SJSA1 (cell line): ENCODE results near the gene PEMT. TPM values are rescaled to one million over a fixed set of nuclear protein-coding genes. Genes with fewer than 3 reads are reported as not detected.
A peak's percentile ranks its signal among the peaks of the same experiment; 100 is the strongest.
"Not testable (repeated sequence)": the region's sequence is repeated elsewhere in the genome, so short reads cannot be mapped to it uniquely, and the experiment has no call there.

Experiments
- DNase-seq, 2 experiments: peaks; one replicate each; pipeline ENCODE4 v3.0.0-alpha.2; 2015 to 2020; ENCODE audit warnings: low spot score in 2 of 2, low read depth in 1 of 2
- H3K27ac ChIP-seq: fragments of 250-450 bp; sonication (Bioruptor Pico); 2 replicates; pipeline ENCODE4 v1.5.1; 2020; ENCODE audit warnings: mild to moderate bottlenecking, moderate library complexity
- H3K27me3 ChIP-seq: fragments of 250-450 bp; sonication (Bioruptor Pico); replicated peaks from 2 replicates; pipeline ENCODE4 v1.5.1; 2020; ENCODE audit warnings: mild to moderate bottlenecking, moderate library complexity
- H3K36me3 ChIP-seq: fragments of 250-450 bp; sonication (Bioruptor Pico); 2 replicates; pipeline ENCODE4 v1.5.1; 2020; ENCODE audit warnings: mild to moderate bottlenecking
- H3K4me1 ChIP-seq: fragments of 250-450 bp; sonication (Bioruptor Pico); replicated peaks from 2 replicates; pipeline ENCODE4 v1.6.1; 2021; ENCODE audit warnings: mild to moderate bottlenecking
- H3K4me3 ChIP-seq: fragments of 250-450 bp; sonication (Bioruptor Pico); 2 replicates; pipeline ENCODE4 v1.5.1; 2020; ENCODE audit warnings: mild to moderate bottlenecking
- H3K9me3 ChIP-seq: fragments of 250-450 bp; sonication (Bioruptor Pico); replicated peaks from 2 replicates; pipeline ENCODE4 v1.5.1; 2020; ENCODE audit warnings: mild to moderate bottlenecking
- total RNA-seq: library from RNA; depleted of rRNA; stranded (reverse); fragments of >200 nt; shearing (Covaris generic); gene quantifications from 2 replicates; pipeline ENCODE4 v1.2.3, GENCODE V29; 2014

PEMT gene
- total RNA-seq, 1 experiment from 2014 or later: 49.2 TPM

DNA sequence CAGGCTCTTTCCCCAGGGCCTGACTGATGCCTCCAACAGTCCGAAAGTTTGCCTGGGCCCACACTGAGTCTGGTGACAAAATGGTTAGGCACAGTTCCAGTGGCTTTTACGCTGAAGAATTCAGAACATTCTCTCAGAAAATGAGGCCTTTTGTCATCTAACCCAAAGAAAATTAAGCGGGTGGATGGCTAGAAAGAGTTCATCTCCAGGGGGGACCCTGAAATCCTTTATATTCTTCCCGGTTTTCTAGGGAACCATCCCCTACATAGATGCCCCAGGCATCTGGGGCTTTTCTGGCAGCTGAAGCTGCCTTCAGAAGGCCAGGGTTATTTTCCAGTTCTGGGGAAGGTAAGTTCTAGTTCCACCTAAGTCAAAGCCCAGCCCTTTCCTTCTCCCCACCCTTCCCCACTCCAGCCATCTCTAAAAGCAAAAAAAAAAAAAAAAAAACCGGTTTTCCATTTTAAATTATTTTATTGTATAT is 97.5 kb downstream of the PEMT start:
- Histone ChIP-seq H3K27ac (no peak overlapping the region), H3K4me3 (no peak overlapping the region), H3K27me3 (no peaks in the 10 kb centered on the region), H3K36me3 (peaks cover 46% of the 10 kb centered on the region), H3K4me1 (peaks cover 11% of the 10 kb centered on the region), H3K9me3 (peaks cover 4% of the 10 kb centered on the region)
- no peak for DNase-seq

DNA sequence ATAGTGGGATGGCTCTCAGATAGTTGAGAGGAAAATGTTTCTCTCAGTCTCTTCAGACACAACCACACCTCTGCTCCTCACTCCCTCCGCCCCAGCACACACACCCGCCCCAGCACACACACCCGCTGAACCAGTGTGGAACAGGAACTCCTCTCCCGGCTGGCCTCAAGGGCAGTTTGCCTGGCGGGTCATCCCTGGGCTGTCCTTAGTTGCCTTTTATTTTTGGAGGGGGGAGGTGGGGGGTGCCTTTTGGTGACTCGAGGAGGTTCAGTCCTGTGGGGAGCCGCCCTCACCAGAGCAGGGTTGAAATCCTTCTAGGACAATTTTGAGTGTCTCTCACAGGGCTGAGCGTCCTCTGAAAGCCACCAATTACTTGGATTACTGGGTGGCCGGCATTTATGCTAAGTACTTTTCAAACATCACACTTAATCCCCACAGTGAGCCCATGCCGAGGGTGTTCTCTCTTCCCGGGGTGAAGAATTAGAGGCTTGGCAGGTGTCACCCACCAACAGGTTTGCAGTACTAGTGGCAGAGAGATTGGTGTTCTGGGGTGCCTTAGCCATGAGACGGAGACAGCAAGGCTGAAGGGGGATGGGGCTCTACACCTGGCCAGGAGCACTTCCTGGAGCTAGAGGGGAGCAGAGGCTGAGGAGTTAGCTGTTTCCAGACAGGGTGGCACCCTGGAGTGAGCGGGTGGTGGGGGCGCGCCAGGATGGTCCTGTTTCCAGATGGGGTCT is 98.1 kb downstream of the PEMT start:
- no peaks in the 10 kb centered on the region for H3K27me3 ChIP-seq
- DNase-seq: no peak

DNA sequence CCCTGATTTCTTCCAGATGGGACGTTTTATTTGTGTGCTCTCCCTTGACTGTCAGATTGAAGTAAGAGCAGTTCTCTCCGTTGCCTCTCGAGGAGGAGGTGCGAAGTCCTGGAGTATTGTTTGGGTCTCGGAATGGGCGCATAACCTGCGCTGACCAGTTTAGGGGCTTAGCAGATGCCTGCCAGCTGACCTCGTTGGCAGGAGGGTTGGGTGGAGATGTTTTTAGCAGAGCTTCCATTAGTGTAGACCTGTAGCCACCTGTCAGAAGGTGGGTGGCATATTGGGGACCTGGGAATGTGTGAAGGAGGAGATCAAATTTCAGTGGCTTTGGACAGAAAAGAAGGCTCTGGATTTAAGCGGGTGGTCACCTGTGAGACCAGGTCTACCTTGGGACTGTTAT is 98.9 kb downstream of the PEMT start:
- no peak for DNase-seq
- Histone ChIP-seq H3K27me3 (no peaks in the 10 kb centered on the region), H3K4me1 (peaks cover 11% of the 10 kb centered on the region), H3K9me3 (peaks cover 4% of the 10 kb centered on the region), H3K27ac (no peak overlapping the region), H3K36me3 (peaks cover 58% of the 10 kb centered on the region), H3K4me3 (no peak overlapping the region)

More for the DNA sequence above, 98.1 kb downstream of the PEMT start:
- H3K9me3 ChIP-seq: peaks cover 4% of the 10 kb centered on the region
- H3K27ac ChIP-seq: no peak overlapping the region
- no peak overlapping the region for H3K4me3 ChIP-seq
- H3K36me3 ChIP-seq: peaks cover 50% of the 10 kb centered on the region
- H3K4me1 ChIP-seq: peaks cover 11% of the 10 kb centered on the region

DNA sequence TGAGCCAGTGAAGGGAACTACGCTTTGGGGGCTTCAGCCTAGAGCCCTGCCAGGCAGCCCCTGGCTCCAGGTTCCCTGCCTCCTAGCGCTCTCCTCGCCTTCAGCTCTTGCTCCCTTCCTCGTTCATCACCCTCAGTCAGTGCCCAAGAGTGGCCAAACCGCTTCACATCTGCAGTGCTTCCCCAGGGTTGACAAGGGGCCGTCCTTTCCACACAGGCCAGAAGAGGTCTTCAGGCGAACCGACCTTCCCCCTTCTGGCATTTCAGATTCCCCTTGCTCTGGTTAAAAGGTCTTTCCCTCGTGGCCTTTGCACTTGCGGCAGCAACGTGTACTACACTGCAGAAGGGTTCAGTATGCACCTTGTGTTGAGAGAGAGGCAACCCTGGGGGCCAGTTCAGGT is 99.4 kb downstream of the PEMT start:
- peaks cover 7% of the 10 kb centered on the region for H3K4me1 ChIP-seq
- peaks cover 4% of the 10 kb centered on the region for H3K9me3 ChIP-seq
- no peaks in the 10 kb centered on the region for H3K27me3 ChIP-seq
- H3K36me3 ChIP-seq: peaks cover 60% of the 10 kb centered on the region
- no peak overlapping the region for H3K4me3 ChIP-seq
- no peak overlapping the region for H3K27ac ChIP-seq
- DNase-seq: no peak

GRCh38 chr17:17491546-17491988 is 99.9 kb downstream of the PEMT start:
- no peak for DNase-seq
- Histone ChIP-seq H3K4me3 (no peak overlapping the region), H3K27me3 (no peaks in the 10 kb centered on the region), H3K4me1 (peaks cover 5% of the 10 kb centered on the region), H3K36me3 (peaks cover 60% of the 10 kb centered on the region), H3K9me3 (peaks cover 4% of the 10 kb centered on the region), H3K27ac (no peak overlapping the region)

DNA sequence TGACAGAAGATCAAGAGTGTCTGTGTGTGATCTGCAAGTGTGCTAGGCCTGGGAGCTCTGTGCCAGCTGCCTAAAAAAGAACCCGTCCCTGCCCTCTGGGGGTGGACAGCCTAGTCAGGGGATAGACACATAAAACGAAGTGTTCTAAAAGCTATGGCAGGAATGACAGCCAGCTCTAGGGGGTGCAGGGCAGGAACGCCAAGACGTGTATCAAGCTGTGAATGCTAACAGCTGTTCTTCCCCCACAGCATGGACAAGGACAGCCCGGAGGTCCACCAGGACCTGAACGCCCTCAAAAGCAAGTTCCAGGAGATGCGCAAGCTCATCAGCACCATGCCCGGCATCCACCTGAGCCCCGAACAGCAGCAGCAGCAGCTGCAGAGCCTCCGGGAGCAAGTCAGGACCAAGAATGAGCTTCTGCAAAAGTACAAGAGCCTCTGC is 100.5 kb downstream of the PEMT start:
- Histone ChIP-seq H3K27me3 (no peaks in the 10 kb centered on the region), H3K4me3 (no peak overlapping the region), H3K27ac (no peak overlapping the region), H3K36me3 (peaks cover 60% of the 10 kb centered on the region), H3K4me1 (peaks cover 3% of the 10 kb centered on the region), H3K9me3 (peaks cover 4% of the 10 kb centered on the region)
- no peak for DNase-seq

DNA sequence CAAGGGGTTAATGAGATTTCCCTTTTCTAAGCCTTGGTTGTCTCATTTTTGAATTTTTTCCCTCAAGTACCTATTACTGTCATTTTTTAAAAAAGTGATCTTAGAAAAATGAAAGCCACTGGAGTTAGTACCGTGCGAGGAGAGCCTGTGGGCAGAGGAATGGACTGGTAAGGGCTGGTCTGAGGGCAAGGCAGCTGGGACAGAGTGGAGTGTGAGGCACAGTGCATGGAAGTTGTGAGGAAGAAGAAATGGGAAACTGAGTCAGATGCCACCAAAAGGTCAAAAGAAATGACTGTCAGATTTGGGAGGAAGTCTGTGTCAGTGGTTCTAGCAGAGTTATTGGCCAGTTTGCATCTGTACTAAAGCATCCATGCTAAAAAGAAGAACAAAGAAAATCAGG is 103.5 kb downstream of the PEMT start:
- no peaks in the 10 kb centered on the region for H3K9me3 ChIP-seq
- no peaks in the 10 kb centered on the region for H3K27me3 ChIP-seq
- no peak overlapping the region for H3K27ac ChIP-seq
- no peaks in the 10 kb centered on the region for H3K4me1 ChIP-seq
- H3K36me3 ChIP-seq: peaks cover 57% of the 10 kb centered on the region
- DNase-seq: no peak
- H3K4me3 ChIP-seq: no peak overlapping the region

DNA sequence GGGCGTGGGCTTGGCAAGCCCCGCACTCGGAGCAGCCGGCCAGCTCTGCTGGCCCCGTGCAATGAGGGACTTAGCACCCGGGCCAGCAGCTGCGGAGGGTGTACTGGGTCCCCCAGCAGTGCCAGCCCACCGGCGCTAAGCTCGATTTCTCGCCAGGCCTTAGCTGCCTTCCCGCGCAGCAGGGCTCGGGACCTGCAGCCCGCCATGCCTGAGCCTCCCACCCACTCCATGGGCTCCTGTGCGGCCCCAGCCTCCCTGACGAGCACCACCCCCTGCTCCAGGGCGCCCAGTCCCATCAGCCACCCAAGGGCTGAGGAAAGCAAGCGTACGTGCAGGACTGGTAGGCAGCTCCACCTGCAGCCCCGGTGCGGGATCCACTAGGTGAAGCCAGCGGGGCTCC is 105.1 kb downstream of the PEMT start:
- H3K4me1 ChIP-seq, H3K27ac ChIP-seq, H3K27me3 ChIP-seq, DNase-seq, H3K9me3 ChIP-seq, H3K4me3 ChIP-seq: not testable (repeated sequence)
- peaks cover 55% of the 10 kb centered on the region for H3K36me3 ChIP-seq

DNA sequence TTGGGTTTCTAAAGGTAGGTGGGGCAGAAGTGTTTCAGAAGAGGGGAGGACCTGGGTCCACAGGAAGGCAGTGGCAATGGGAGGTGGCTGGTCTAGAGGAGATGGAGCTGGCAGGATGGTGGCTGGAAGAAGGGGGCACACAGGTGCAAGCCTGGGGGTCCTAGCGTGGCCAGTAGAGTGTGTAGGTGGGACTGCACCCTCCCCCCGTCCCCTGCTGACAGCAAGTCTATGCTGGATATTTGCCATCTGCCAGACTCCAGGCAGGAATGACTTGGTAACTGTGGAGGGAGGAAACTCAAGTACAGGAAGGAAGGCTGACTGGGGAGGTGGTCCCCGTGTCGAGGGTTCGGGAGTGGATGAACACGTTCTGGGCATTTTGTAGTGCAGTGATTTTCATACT is 106.1 kb downstream of the PEMT start:
- Histone ChIP-seq H3K27ac (no peak overlapping the region), H3K4me3 (no peak overlapping the region), H3K36me3 (peaks cover 52% of the 10 kb centered on the region), H3K27me3 (no peaks in the 10 kb centered on the region), H3K4me1 (no peaks in the 10 kb centered on the region), H3K9me3 (no peaks in the 10 kb centered on the region)
- DNase-seq: no peak

DNA sequence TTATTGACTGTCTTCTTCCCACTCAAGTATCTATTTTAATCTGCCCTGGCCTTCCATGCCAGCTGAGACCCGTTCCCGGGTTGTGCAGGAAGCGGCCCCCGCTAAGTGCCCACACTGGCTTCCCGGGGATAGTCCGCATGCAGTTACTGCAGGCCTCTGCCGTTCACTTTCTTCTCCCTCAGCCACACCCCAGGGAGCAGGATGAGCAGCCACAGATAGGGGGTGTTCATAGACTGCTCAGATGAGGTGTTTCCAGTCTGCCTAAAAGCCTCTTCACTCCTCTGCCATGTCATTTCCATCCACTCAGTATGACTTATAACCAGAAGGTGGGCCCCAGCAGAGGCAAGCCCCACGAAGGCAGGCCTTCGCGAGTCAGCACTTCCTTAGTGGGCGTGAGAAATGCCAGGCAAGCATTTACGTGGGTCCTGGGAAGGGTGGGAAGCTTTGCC is 107.0 kb downstream of the PEMT start:
- no peaks in the 10 kb centered on the region for H3K4me1 ChIP-seq
- no peaks in the 10 kb centered on the region for H3K9me3 ChIP-seq
- no peak overlapping the region for H3K27ac ChIP-seq
- DNase-seq: no peak
- H3K4me3 ChIP-seq: no peak overlapping the region
- peaks cover 47% of the 10 kb centered on the region for H3K36me3 ChIP-seq
- no peaks in the 10 kb centered on the region for H3K27me3 ChIP-seq

DNA sequence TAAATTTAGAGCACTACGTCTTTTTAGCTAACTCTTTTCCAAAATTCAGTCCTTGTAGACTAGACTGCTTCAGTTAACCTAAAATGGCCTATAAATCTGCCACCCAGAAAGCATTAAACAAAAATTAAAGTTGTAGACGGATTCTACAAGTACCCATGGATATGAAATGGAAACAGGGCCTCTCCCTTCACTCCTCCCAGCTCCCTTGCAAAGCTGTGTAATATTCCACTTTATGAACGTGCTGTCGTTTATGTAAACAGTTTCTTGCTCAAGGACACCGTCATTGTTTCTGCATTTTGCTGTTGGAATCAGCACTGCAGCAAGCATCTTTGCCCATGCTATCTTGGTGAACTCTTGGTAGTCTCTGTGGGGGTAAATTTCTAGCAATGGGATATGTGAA is 109.6 kb downstream of the PEMT start:
- Histone ChIP-seq H3K27me3 (no peaks in the 10 kb centered on the region), H3K27ac (no peak overlapping the region), H3K9me3 (no peaks in the 10 kb centered on the region), H3K4me1 (peaks cover 11% of the 10 kb centered on the region), H3K36me3 (peaks cover 44% of the 10 kb centered on the region), H3K4me3 (no peak overlapping the region)
- no peak for DNase-seq

GRCh38 chr17:17480593-17481148 is 110.8 kb downstream of the PEMT start:
- DNase-seq: no peak

GRCh38 chr17:17479209-17479608 is 112.3 kb downstream of the PEMT start:
- Histone ChIP-seq H3K27me3 (no peaks in the 10 kb centered on the region), H3K36me3 (peaks cover 41% of the 10 kb centered on the region), H3K9me3 (no peaks in the 10 kb centered on the region), H3K27ac (no peak overlapping the region), H3K4me3 (no peak overlapping the region), H3K4me1 (peaks cover 14% of the 10 kb centered on the region)
- no peak for DNase-seq

More at GRCh38 chr17:17480593-17481148, 110.8 kb downstream of the PEMT start:
- H3K4me3 ChIP-seq: no peak overlapping the region
- H3K4me1 ChIP-seq: peaks cover 14% of the 10 kb centered on the region
- peaks cover 45% of the 10 kb centered on the region for H3K36me3 ChIP-seq
- H3K27me3 ChIP-seq: no peaks in the 10 kb centered on the region
- H3K27ac ChIP-seq: no peak overlapping the region
- no peaks in the 10 kb centered on the region for H3K9me3 ChIP-seq

- DNase-seq: peak; percentile 85 to 92
- peaks cover 33% of the 10 kb centered on the region for H3K36me3 ChIP-seq
- peak within 1 kb of the TSS; percentile 65 for H3K27ac ChIP-seq
- peak within 1 kb of the TSS; percentile 79 for H3K4me3 ChIP-seq
- H3K27me3 ChIP-seq: 0 out of 2 replicates have a peak, but pooled peaks cover 3% of the 10 kb centered on the region
- no peaks in the 10 kb centered on the region for H3K9me3 ChIP-seq
- H3K4me1 ChIP-seq: peaks cover 14% of the 10 kb centered on the region
Observed at GRCh38 chr17:17476865-17477467, 114.5 kb downstream of the PEMT start, which contains the start of gene MED9. TSS of gene MED9 (plus strand) at chr17:17477000. CDS start at chr17:17477042, 42 bp downstream.
